Panc1 (cell line): Measurements from ENCODE around the gene GBP4.

ENCODE experiments used
- POLR2AphosphoS5 ChIP-seq: IDR thresholded peaks from 2 replicates; pipeline ENCODE4 v1.6.1; 2012; ENCODE audit warnings: mild to moderate bottlenecking, low read depth, low read length, moderate library complexity
- TF ChIP-seq, protein P1 (sequence below): fragments of 450-650 bp; IDR thresholded peaks from 2 replicates; pipeline ENCODE4 v1.5.1; 2017; ENCODE audit warnings: mild to moderate bottlenecking

DNA sequence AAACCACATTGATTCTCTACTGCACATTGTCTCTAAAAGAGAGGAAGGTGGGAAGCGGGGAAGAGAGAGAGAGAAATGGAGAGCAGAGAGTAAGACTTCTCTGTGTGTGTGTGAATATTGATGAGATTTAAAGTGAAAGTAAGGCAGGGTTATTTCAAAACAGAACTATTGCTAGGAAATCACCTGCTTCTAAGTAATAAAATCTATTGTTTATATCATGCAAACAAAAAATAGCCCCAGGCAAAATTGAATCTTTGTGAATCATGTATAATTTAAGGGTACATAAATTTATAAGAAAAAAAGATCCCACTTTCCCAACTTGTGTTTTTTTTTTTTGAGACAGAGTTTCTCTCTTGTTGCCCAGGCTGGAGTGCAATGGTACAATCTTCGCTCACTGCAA, 21.8 kb downstream of the GBP4 start:
- TF ChIP-seq, protein P1, sequence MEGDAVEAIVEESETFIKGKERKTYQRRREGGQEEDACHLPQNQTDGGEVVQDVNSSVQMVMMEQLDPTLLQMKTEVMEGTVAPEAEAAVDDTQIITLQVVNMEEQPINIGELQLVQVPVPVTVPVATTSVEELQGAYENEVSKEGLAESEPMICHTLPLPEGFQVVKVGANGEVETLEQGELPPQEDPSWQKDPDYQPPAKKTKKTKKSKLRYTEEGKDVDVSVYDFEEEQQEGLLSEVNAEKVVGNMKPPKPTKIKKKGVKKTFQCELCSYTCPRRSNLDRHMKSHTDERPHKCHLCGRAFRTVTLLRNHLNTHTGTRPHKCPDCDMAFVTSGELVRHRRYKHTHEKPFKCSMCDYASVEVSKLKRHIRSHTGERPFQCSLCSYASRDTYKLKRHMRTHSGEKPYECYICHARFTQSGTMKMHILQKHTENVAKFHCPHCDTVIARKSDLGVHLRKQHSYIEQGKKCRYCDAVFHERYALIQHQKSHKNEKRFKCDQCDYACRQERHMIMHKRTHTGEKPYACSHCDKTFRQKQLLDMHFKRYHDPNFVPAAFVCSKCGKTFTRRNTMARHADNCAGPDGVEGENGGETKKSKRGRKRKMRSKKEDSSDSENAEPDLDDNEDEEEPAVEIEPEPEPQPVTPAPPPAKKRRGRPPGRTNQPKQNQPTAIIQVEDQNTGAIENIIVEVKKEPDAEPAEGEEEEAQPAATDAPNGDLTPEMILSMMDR, result no peak
- TF ChIP-seq POLR2AphosphoS5, result no peak
